HG03108 (cell line): ENCODE results near the gene KPNA2.

Experiments used
- ATAC-seq: cut with Tn5 transposase; IDR thresholded peaks from one replicate; pipeline ENCODE4 v1.9.1; 2021; ENCODE audit warnings: moderate library complexity; ENCODE audit not compliant: unreplicated experiment

The KPNA2 gene

DNA sequence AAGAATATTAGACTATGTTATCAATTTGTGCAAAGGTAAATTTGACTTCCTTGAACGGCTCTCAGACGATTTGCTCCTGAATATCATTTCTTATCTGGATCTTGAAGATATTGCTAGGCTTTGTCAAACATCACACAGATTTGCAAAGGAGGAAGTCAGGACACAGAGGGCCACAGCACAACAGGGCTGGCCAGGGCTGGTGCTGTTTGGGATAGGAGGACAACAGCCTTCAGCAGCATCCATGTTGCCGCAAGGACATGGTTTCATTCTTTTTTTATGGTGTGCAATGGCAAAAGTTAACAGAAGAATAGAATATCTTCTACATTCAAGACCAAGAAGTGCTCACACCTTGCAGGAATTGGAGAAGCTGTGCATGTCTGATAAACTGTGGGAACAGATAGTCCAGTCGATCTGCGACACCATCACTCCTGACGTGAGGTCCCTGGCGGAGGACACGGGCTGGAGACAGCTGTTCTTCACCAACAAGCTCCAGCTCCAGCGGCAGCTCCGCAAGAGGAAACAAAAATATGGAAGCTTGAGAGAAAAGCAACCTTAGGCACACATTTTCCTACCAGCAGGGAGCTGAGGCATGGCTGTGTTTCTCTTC, 59.8 kb downstream of the KPNA2 start:
- no peak for ATAC-seq

DNA sequence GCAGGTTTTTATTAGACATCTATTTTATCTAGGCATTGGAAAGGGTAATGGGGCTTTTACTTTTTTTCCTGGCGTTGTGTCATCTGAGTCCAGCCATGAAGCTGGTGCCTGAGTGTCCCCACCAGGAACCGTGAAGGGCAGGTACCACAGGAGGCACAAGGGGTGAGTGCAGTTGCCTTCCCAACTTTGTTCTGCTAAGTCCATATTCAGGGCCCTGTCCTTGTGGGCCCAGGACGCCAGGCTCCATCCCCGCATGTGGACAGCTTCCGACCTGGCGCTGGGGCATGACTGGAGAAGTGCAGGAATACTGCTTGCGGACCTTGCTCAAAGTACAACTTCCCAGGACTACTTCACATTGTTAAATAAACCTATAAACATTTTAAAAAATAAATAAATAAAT, 60.6 kb downstream of the KPNA2 start:
- ATAC-seq = no peak
